HG02763 (cell line): Measurements from ENCODE around the gene TMEM242.
A peak's percentile ranks its signal among the peaks of the same experiment; 100 is the strongest.

Experiments
- ATAC-seq: cut with Tn5 transposase; IDR thresholded peaks from one replicate; pipeline ENCODE4 v1.9.1; 2021; ENCODE audit warnings: mild to moderate bottlenecking, moderate library complexity; ENCODE audit not compliant: unreplicated experiment

TMEM242 gene

GRCh38 chr6:157291356-157291755, 32.0 kb downstream of the TMEM242 start:
- no peak for ATAC-seq

- ATAC-seq: no peak
Measured at GRCh38 chr6:157290797-157291196, 32.5 kb downstream of the TMEM242 start.

GRCh38 chr6:157289764-157290163, 33.6 kb downstream of the TMEM242 start:
- no peak for ATAC-seq

GRCh38 chr6:157288575-157288974, 34.7 kb downstream of the TMEM242 start:
- no peak for ATAC-seq

- no peak for ATAC-seq
Measured at GRCh38 chr6:157287923-157288322, 35.4 kb downstream of the TMEM242 start.

- no peak for ATAC-seq
Measured at GRCh38 chr6:157287247-157287850, 36.0 kb downstream of the TMEM242 start.

GRCh38 chr6:157285422-157285779, 37.9 kb downstream of the TMEM242 start:
- ATAC-seq: no peak

- no peak for ATAC-seq
Measured at GRCh38 chr6:157284738-157285421, 38.4 kb downstream of the TMEM242 start.

- ATAC-seq: no peak
Measured at GRCh38 chr6:157283900-157284737, 39.2 kb downstream of the TMEM242 start.

- ATAC-seq: no peak
Measured at GRCh38 chr6:157283330-157283898, 39.9 kb downstream of the TMEM242 start.

GRCh38 chr6:157282284-157282683, 41.0 kb downstream of the TMEM242 start:
- no peak for ATAC-seq

GRCh38 chr6:157281570-157281969, 41.7 kb downstream of the TMEM242 start:
- no peak for ATAC-seq

GRCh38 chr6:157280947-157281346, 42.4 kb downstream of the TMEM242 start:
- no peak for ATAC-seq

GRCh38 chr6:157280157-157280556, 43.2 kb downstream of the TMEM242 start:
- ATAC-seq: no peak

- ATAC-seq: no peak
Measured at GRCh38 chr6:157278171-157278570, 45.1 kb downstream of the TMEM242 start.

GRCh38 chr6:157276731-157277130, 46.6 kb downstream of the TMEM242 start:
- ATAC-seq: no peak

- ATAC-seq: no peak
Measured at GRCh38 chr6:157276134-157276532, 47.2 kb downstream of the TMEM242 start.

GRCh38 chr6:157274471-157275226, 48.7 kb downstream of the TMEM242 start:
- peak; percentile 89 for ATAC-seq

- peak; percentile 39 for ATAC-seq
Measured at GRCh38 chr6:157273756-157274470, 49.4 kb downstream of the TMEM242 start.
